ENCODE measurements around the gene TEAD1.

The TEAD1 gene

GRCh38 chr11:12687216-12687623, 13.0 kb downstream of the TEAD1 start:
- DNase-seq, result no peak

GRCh38 chr11:12687740-12688139, 13.5 kb downstream of the TEAD1 start:
- no peak for DNase-seq

- no peak for DNase-seq
These were observed 15.0 kb downstream of the TEAD1 start for GRCh38 chr11:12689029-12689755.

- no peak for DNase-seq
These were observed 16.4 kb downstream of the TEAD1 start for GRCh38 chr11:12690663-12691062.

- no peak for DNase-seq
These were observed 17.3 kb downstream of the TEAD1 start for GRCh38 chr11:12691473-12691872.

- DNase-seq, result no peak
These were observed 18.2 kb downstream of the TEAD1 start for GRCh38 chr11:12692229-12693075.

- no peak for DNase-seq
These were observed 18.9 kb downstream of the TEAD1 start for GRCh38 chr11:12693094-12693478.

GRCh38 chr11:12693479-12694182, 19.4 kb downstream of the TEAD1 start:
- no peak for DNase-seq

- no peak for DNase-seq
These were observed 19.9 kb downstream of the TEAD1 start for GRCh38 chr11:12694183-12694531.

- no peak for DNase-seq
These were observed 21.1 kb downstream of the TEAD1 start for GRCh38 chr11:12695221-12695794.

GRCh38 chr11:12695873-12696272, 21.7 kb downstream of the TEAD1 start:
- no peak for DNase-seq

GRCh38 chr11:12696911-12697581, 22.8 kb downstream of the TEAD1 start:
- DNase-seq, result no peak

GRCh38 chr11:12698048-12698447, 23.8 kb downstream of the TEAD1 start:
- no peak for DNase-seq

- DNase-seq, result no peak
These were observed 27.8 kb downstream of the TEAD1 start for GRCh38 chr11:12701811-12702592.

GRCh38 chr11:12702999-12703453, 28.8 kb downstream of the TEAD1 start:
- no peak for DNase-seq

- no peak for DNase-seq
These were observed 29.8 kb downstream of the TEAD1 start for GRCh38 chr11:12704049-12704448.

- no peak for DNase-seq
These were observed 31.7 kb downstream of the TEAD1 start for GRCh38 chr11:12705874-12706273.

GRCh38 chr11:12706545-12707499, 32.6 kb downstream of the TEAD1 start:
- DNase-seq, result no peak

GRCh38 chr11:12707500-12707880, 33.3 kb downstream of the TEAD1 start:
- DNase-seq, result no peak

- no peak for DNase-seq
These were observed 37.3 kb downstream of the TEAD1 start for GRCh38 chr11:12711496-12711895.

- DNase-seq, result no peak
These were observed 37.9 kb downstream of the TEAD1 start for GRCh38 chr11:12712132-12712531.
